Effector CD8-positive, alpha-beta T cell (primary cell): ENCODE measurements around the gene PTPN18.
A peak's percentile ranks its signal among the peaks of the same experiment; 100 is the strongest.

Experiments used
- DNase-seq: peaks from one replicate; lab custom pipeline; 2025; lab: John Stamatoyannopoulos, UW

Gene PTPN18

DNA sequence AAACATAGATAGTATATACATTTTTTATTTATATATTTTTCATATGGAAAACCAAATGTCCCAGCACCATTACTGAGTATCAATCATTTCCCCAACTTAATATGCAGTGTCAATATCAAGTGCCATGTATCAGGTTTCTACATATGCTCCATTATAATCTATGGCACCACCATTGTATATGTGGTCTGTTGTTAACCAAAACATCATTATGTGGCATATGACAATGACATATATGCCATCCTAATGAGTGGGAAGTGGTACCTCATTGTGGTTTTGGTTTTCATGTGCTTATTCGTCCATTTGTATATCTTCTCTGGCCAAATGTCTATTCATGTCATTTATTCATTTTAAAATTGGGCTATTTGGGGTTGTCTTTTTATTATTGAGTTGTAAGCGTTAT, 9.2 kb downstream of the PTPN18 start:
- no peak for DNase-seq

- DNase-seq = no peak
Observed at GRCh38 chr2:130365963-130366362, 10.1 kb downstream of the PTPN18 start.

DNA sequence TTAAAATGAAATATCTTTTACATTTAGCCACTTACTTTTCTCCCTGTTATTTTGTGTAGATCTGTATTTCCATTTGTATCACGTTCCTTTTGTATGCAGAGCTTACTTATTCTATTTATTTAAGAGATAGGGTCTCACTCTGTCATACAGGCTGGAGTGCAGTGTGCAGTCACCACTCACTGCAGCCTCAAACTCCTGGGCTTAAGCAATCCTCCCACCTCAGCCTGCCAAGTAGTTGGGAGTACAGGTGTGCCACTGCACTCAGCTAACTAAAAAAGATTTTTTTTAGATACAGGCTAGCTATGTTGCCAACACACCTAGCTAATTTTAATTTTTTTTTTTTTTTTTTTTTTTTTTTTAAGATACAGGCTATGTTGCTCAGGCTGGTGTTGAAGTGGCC, 10.9 kb downstream of the PTPN18 start:
- no peak for DNase-seq

DNA sequence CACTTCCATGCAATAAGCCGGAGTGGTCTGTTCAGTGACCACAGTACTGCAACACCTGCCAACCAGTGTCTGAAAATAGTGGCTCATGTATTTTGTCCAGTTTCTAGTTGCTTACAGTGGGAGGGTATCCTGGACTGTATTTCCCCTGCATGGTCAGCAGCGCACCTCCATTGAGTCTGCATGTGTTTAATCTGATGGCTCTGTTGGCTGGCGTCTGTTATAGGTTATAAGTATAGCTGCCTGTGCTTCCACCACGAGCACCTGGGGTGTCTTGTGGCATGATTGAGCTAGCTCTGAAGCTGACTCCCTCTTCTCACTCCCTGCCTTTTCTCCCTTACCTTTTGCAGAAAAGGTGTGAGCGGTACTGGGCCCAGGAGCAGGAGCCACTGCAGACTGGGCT, 12.9 kb downstream of the PTPN18 start:
- DNase-seq = no peak

- no peak for DNase-seq
Observed at GRCh38 chr2:130369311-130369964, 13.6 kb downstream of the PTPN18 start.

- no peak for DNase-seq
Observed at GRCh38 chr2:130369965-130370341, 14.1 kb downstream of the PTPN18 start.

DNA sequence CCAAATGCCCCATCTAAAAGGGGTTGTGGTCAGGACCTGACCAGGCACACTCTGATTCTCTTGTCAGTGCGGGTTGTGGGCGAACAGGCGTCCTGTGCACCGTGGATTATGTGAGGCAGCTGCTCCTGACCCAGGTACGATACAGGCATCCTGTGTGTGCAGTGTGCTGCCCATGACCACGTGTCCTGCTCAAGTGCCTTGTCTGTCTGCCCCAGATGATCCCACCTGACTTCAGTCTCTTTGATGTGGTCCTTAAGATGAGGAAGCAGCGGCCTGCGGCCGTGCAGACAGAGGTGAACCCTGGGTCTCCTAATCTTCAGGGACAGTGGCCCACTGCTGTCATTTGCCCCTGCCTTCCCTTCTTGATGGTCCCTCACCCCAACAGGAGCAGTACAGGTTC, 14.6 kb downstream of the PTPN18 start:
- no peak for DNase-seq

DNA sequence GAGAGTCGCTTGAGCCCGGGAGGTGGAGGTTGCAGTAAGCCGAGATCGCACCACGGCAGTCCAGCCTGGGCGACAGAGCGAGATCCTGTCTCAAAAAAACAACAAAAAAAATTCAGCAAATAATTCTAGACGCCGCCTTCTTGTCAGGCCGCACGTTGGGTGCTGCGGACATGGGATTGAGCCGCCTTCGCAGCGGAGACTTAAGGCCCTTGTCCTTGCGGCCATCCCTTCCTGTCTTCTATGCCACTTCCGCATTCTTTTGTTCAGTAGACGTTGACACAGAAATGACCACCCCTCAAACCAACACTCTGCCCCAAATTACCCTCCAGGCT, 15.8 kb downstream of the PTPN18 start:
- no peak for DNase-seq

GRCh38 chr2:130372055-130372832, 16.4 kb downstream of the PTPN18 start:
- peak; percentile 41 for DNase-seq

DNA sequence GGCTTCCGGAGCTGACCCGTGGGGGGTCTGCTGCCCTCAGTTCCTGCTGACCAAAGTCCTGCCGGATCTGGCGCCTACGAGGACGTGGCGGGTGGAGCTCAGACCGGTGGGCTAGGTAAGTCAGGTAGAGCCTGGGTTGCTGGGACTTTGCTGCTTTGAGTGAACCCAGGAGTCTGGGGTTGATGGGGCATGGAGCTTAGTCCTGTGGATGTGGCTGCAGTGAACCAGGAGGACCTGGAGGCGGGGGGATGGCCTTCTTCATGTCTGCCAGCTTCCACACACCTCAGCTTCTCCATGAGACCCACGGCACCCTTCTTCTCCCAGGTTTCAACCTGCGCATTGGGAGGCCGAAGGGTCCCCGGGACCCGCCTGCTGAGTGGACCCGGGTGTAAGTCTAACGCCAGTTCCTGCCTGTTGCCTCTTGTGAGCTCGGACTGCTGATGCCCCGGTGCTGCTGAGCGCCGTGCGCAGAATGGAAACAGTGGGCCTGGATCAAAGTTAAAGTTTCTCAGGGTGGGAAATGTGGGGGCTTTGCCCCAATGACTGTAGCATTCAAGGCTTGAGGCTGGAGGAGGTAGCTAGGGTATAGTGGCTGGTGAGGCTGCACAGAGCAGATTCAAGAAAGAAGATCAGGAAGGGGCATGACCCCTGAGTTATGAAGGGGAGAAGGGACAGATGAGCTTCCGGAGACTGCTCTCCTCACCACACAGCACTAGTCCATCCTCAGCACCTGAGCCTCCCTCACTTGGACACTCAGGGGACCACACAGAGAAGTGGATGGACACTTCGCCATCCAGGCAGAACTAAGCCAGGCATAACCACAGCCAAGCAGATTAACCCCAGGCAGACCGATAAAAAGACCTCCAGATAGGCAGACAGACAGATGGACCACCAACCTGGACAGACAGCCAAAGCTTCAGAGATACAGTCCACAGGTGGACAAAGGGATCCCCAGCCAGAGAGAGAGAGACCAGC, 17.3 kb downstream of the PTPN18 start:
- DNase-seq = no peak

DNA sequence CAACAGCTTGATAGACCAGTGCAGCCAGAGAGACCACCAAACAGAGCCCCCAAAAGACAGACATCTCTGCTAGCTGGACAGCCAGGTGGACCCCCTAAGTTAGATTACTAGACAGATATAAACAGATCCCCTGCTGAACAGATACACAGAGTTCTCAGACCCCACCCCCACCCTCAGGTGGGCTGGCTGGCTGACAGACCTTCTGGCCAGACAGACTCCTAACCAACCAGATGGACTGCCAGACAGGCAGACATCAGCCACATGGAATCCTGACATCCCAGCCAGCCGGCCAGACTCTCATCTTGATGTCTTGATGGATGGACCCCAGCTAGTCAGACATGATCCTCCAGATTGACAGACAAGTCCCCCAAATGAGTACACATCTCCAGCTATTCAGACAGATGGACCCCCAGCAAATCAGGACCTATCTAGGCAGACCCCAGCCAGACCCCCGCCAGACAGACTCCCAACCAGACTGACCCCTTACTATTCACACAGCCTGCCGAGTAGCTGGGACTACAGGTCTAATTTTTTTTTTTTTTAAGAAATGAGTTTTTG, 18.0 kb downstream of the PTPN18 start:
- DNase-seq = no peak

- no peak for DNase-seq
Observed at GRCh38 chr2:130374587-130375290, 18.9 kb downstream of the PTPN18 start.

- DNase-seq = no peak
Observed at GRCh38 chr2:130375291-130376266, 19.7 kb downstream of the PTPN18 start.

DNA sequence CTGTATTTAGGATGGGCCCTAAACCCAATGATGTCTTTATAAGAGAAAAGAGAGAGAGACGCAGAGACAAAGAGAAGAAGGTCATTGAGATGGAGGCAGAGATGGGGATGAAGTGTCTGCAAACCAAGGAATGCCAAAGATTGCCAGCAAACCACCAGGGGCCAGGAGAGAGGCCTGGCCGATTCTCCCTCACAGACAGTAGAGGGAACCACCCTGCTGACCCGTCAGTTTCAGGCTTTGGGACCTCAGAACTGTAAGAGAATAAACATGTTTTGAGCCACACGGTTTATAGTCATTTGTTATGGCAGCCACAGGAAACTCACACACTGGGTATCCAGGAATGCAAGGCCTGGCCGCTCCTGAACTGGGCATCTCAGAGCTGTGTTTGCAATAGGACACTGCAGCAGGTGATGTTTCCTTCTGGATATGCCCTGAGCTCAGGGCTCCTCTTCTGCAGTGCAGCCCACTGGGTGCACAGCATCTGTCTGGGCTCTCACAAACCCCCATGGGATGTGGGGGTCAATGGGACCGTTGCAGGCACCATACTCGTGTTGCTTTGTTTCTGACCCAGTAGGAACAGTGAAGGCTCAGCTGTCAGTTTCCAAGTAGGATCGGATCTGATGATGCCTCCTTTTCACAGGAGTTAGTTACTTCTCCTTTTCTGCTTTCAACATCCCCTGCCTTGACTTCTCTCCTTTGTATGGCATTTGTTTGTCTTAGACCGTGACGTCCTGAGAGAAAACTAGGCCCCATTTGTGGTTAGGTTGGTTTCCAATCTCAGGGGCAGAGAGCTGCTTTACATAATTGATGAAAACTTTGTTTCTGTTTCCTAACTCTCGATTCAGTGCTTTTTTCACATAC, 20.8 kb downstream of the PTPN18 start:
- DNase-seq = no peak

- DNase-seq = no peak
Observed at GRCh38 chr2:130377491-130377890, 21.6 kb downstream of the PTPN18 start.

DNA sequence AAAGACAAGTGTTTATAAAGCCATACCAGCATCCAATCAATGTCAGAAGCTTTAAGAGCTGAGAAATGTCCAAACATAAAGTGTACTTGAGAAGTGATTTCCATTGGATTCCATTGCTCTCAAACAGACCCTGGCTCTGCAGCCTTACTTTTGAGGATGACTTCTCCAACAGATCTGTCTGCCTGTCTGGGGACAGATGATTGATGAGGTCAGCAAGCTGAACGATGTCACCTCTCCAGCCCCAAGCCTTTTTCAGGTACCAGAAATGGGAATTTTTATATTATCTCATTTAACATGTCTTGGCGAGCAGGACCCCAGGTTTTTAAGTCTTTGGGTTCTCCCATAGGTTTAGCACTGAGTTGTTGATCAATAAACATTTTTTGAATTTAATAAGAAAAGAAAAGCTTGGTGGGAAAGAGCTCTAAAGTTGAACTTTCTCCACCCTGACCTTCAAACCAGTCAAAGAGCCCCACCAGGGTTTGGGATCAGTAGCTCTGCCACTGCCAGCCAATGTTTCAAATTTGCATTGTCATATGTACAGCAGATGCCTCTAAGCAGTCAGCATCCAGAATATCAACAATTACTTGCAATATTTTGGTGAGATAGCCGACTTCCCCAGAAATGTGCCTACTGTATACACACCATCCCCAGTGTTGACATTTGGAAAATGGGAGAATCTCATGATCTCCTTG, 22.5 kb downstream of the PTPN18 start:
- no peak for DNase-seq

DNA sequence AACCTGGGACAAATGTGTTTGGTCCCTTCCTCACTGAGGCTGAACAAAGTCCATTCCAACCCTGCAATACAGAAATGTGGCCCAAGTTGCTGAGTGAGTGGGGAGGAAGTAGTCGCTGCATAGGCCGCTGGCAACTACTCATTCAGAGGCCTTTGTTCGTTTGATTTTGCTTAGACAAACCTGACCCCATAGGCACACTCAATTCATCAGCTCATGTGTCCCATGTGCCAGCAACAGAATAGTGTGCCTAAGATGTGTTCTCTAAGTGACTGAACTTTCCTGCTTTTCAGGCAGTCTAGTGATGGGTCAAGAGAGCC, 23.0 kb downstream of the PTPN18 start:
- DNase-seq = no peak

- no peak for DNase-seq
Observed at GRCh38 chr2:130380096-130380934, 24.5 kb downstream of the PTPN18 start.
